Measurements from ENCODE around the gene SBNO1.

SBNO1 gene

DNA sequence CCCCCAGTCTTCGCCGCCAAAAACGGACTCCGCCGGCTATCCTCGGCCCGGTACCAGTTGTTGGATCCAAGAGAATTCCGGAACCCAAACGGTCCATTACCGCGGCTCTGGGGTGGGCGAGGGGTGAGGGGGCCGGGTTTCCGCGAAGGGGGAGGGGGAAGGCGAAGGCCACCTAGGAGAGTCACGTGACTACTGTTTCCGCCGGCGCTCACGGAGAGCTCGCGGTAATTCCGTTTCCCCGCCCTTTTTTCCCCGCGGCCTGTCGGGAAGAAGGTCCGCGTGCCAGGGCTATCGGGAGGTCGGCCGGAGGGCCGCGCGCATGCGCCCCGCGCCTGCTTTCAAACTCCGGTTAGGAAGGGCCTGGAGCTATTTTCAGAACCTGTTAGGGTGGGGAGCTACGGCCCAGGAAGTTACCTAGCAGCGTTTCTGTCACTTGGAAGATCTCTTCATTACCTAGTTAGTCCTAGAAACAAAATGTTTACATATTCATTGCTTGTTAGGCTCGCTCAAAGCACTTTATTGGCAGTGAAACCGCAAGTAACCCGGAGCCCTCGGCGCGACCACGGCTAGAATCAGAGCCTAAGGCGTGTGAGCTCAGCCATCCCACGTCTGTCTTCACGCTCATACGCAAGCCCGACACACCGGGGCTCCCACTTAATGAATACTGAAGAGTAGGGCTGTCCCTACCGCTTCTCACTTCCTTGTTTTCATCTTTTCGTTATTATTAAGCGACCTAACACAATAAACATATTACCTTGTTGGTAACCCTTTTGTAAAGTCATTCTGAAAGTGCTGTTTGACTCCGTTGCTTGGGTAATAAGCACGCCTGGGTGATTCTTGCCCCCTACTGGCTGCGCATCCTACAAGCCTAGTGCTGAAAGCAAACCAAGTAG, 624 bp upstream of the SBNO1 start (continued):
- TF ChIP-seq ZNF398 (tag by site-specific recombination; IDR thresholded peaks at IDR 0.05) (peak; percentile 93), KLF1 (tag by site-specific recombination; IDR thresholded peaks at IDR 0.05) (peak; percentile 43; the same call in 1 of the 2 replicates), PRDM10 (tag by site-specific recombination; IDR thresholded peaks at IDR 0.05) (peak; percentile 84), ZNF132 (tag by site-specific recombination; IDR thresholded peaks at IDR 0.05; ENCODE audit: borderline replicate concordance) (no peak)

- peaks cover 5% of the 10 kb centered on the region; the same call in 1 of the 2 replicates for H3K4me1 ChIP-seq (ENCODE audit: control insufficient read depth, insufficient read depth, low read length)
- POLR2A ChIA-PET: interaction anchor here (1.1 to 4.3 kb wide), 3 partner anchors 20 to 94 kb away, joined by 7 to 81 read pairs (median 11); partner anchors contain the start of genes KMT5A and SNRNP35
- H3K9me3 ChIP-seq (ENCODE audit: control insufficient read depth, insufficient read depth, low read depth, low read length): no peaks in the 10 kb centered on the region
- no peaks in the 10 kb centered on the region; a peak in 1 of 3 replicates for H3K36me3 ChIP-seq (ENCODE audit: control insufficient read depth in 2 of 2, insufficient read depth in 1 of 2, low read length in 2 of 2)
- peak overlapping the region; percentile 84 for H3K4me3 ChIP-seq (ENCODE audit: low read depth, low read length)
- CTCF ChIA-PET: interaction anchor here (0.7 to 1.0 kb wide), 2 partner anchors 22 to 1241 kb away, joined by 3 to 5 read pairs; no protein-coding TSS in a partner anchor
- peak overlapping the region; percentile 82 for H3K27ac ChIP-seq (ENCODE audit: extremely low read depth, low read depth, low read length)
- TF ChIP-seq, protein P1, sequence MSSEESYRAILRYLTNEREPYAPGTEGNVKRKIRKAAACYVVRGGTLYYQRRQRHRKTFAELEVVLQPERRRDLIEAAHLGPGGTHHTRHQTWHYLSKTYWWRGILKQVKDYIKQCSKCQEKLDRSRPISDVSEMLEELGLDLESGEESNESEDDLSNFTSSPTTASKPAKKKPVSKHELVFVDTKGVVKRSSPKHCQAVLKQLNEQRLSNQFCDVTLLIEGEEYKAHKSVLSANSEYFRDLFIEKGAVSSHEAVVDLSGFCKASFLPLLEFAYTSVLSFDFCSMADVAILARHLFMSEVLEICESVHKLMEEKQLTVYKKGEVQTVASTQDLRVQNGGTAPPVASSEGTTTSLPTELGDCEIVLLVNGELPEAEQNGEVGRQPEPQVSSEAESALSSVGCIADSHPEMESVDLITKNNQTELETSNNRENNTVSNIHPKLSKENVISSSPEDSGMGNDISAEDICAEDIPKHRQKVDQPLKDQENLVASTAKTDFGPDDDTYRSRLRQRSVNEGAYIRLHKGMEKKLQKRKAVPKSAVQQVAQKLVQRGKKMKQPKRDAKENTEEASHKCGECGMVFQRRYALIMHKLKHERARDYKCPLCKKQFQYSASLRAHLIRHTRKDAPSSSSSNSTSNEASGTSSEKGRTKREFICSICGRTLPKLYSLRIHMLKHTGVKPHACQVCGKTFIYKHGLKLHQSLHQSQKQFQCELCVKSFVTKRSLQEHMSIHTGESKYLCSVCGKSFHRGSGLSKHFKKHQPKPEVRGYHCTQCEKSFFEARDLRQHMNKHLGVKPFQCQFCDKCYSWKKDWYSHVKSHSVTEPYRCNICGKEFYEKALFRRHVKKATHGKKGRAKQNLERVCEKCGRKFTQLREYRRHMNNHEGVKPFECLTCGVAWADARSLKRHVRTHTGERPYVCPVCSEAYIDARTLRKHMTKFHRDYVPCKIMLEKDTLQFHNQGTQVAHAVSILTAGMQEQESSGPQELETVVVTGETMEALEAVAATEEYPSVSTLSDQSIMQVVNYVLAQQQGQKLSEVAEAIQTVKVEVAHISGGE (tag by site-specific recombination; conservative IDR thresholded peaks at IDR 0.05; ENCODE audit: low read depth): no peak
- TF ChIP-seq PRDM10 (tag by site-specific recombination; IDR thresholded peaks at IDR 0.05): peak; percentile 94
- TF ChIP-seq SP3 (tag by site-specific recombination; IDR thresholded peaks at IDR 0.05): no peak; the same call in none of the 2 replicates
- TF ChIP-seq PATZ1 (tag by site-specific recombination; IDR thresholded peaks at IDR 0.05): peak; percentile 12
- TF ChIP-seq ZNF76 (tag by site-specific recombination; IDR thresholded peaks at IDR 0.05; ENCODE audit: borderline replicate concordance, low read depth): peak; percentile 52; the same call in 1 of the 2 replicates
- peak; percentile 13; the same call in 1 of the 2 replicates for TF ChIP-seq GLIS2 (tag by site-specific recombination; IDR thresholded peaks at IDR 0.05)
- TF ChIP-seq ZBTB20 (tag by site-specific recombination; IDR thresholded peaks at IDR 0.05): peak; percentile 63; the same call in 1 of the 2 replicates
- no peak for TF ChIP-seq ZFP37 (tag by site-specific recombination; IDR thresholded peaks at IDR 0.05)
- peak; percentile 72 for TF ChIP-seq GLIS1 (tag by site-specific recombination; IDR thresholded peaks at IDR 0.05)
- 0 out of 2 replicates have a peak, but pooled peaks have one; percentile 5 for TF ChIP-seq ZIC2 (tag by site-specific recombination; IDR thresholded peaks at IDR 0.05)
- TF ChIP-seq ZNF585B (tag by site-specific recombination; IDR thresholded peaks at IDR 0.05): no peak
- TF ChIP-seq GLI4 (tag by site-specific recombination; IDR thresholded peaks at IDR 0.05): no peak
- no peak for TF ChIP-seq ZNF274 (IDR thresholded peaks at IDR 0.05; ENCODE audit: low read length)
- no peak for TF ChIP-seq ZNF274 (tag by site-specific recombination; IDR thresholded peaks at IDR 0.05; ENCODE audit: borderline replicate concordance)
Measured at GRCh38 chr12:123363740-123364531, 711 bp downstream of the SBNO1 start.

Measured in HEK293 (cell line).